Fibroblast of pulmonary artery (primary cell): ENCODE results near the gene SYNGR2.

Experiments used
- DNase-seq: peaks from one replicate; pipeline ENCODE4 v3.0.0-alpha.2; 2010; ENCODE audit warnings: low read depth
- H3K4me3 ChIP-seq: replicated peaks from 2 replicates; pipeline ENCODE4 v1.5.1; 2011; ENCODE audit warnings: low read depth, mild to moderate bottlenecking, control low read depth, low read length, moderate library complexity
- TF ChIP-seq, protein P1 (sequence below): IDR thresholded peaks from 2 replicates; pipeline ENCODE4 v1.5.1; 2011; ENCODE audit warnings: mild to moderate bottlenecking, control low read depth, low read length, inconsistent platforms; ENCODE audit errors: missing control alignments

SYNGR2 gene

DNA sequence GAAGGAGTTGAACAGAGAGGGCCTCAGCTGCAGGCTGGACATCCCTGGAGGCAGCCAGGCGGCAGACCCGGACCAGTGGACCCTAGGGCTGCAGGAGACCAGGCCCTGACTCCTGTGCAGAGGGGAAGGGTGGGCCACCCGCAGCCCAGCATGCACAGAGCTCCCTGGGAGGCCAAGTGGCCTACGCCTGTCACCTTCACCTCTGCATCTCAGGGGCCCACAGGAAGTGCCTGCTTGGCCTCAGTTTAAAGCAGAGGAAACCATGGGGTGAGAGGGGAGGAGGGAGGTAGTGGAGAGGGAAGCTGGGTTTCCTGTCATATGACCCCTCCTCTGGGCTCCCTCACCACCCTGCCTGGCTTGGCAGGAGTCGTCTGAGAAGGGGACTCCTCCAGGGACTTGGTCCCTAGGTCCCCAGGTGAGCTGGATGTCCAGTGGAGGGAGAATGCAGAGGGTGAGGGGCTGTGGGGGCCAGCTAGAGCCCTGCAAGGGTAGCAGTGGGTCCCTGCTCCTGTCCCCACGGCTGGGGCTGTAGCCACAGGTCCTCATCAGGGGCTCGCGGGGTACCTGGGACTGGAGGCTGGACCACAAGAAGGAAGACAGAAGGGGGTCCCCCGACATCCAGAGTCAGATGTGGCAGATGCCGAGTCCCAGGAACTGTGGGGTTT lies 37.8 kb upstream of the SYNGR2 start, which contains the start of gene TMC8:
TMC8 (plus strand) TSS at position 335 of the 665 bp plus-strand sequence. CDS start 818 bp downstream, outside the sequence.
- TF ChIP-seq, protein P1, sequence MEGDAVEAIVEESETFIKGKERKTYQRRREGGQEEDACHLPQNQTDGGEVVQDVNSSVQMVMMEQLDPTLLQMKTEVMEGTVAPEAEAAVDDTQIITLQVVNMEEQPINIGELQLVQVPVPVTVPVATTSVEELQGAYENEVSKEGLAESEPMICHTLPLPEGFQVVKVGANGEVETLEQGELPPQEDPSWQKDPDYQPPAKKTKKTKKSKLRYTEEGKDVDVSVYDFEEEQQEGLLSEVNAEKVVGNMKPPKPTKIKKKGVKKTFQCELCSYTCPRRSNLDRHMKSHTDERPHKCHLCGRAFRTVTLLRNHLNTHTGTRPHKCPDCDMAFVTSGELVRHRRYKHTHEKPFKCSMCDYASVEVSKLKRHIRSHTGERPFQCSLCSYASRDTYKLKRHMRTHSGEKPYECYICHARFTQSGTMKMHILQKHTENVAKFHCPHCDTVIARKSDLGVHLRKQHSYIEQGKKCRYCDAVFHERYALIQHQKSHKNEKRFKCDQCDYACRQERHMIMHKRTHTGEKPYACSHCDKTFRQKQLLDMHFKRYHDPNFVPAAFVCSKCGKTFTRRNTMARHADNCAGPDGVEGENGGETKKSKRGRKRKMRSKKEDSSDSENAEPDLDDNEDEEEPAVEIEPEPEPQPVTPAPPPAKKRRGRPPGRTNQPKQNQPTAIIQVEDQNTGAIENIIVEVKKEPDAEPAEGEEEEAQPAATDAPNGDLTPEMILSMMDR = no peak
- H3K4me3 ChIP-seq = no peak within 1 kb of the TSS
- DNase-seq = no peak

DNA sequence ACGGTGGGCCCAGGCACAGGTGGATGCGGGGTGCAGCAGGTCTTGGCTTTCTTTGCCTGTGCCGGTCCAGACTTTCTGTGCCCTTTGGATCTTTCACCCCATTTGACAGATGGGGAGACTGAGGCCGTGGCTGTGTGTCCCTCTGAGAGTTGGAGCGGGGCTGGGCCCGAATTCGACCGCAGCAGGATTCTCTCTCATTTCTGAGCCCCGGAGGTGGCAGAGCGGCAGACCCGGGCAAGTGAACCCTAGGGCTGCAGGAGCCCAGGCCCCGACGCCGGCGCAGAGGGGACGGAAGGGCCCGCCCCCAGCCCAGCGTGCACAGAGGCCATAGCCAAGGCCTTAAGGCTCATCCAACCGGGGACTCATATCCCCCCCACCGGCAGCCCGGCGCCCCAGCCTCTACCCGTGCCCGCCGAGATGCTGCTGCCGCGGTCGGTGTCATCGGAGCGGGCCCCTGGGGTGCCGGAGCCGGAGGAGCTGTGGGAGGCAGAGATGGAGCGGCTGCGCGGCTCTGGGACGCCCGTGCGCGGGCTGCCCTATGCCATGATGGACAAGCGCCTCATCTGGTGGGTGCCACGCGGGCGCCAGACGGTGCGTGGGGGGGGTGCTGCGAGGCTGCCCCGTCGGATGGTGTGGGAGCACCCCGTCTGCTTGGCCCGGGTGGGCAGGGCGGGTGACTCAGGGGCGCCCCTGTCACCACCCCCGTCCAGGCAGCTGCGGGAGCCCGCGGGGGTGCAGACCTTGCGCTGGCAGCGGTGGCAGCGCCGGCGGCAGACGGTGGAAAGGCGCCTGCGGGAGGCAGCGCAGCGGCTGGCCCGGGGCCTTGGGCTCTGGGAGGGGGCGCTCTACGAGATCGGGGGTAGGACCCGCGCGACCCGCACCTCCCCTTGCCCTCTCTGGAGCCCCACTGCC lies 37.0 kb upstream of the SYNGR2 start:
- no peak for DNase-seq
- TF ChIP-seq, protein P1 = no peak
- no peak overlapping the region for H3K4me3 ChIP-seq

DNA sequence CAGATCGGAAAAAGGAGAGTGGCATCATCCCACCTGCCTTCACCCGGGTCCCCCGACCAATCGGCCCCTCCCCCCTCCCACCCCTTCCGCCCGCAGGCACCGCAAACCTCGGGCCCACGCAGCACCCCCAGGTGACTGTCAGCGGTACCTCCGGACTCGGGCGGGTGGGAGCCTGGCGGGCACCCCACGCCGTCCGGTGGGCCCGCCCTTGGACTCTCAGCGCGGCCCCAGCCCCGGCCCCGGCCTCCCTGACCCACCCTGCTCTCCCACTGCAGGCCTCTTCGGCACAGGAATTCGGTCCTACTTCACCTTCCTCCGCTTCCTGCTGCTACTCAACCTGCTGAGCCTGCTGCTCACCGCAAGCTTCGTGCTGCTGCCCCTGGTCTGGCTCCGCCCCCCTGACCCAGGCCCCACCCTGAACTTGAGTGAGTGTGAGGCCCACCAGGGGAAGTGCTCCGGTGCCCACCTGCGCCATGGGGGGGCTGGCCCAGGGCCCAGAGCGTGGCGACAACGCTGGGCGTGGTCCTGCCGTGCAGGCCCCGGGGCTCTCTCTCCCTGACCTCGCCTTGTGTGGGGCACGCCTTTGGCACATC lies 36.2 kb upstream of the SYNGR2 start:
- TF ChIP-seq, protein P1 = no peak
- H3K4me3 ChIP-seq = no peak overlapping the region
- no peak for DNase-seq

DNA sequence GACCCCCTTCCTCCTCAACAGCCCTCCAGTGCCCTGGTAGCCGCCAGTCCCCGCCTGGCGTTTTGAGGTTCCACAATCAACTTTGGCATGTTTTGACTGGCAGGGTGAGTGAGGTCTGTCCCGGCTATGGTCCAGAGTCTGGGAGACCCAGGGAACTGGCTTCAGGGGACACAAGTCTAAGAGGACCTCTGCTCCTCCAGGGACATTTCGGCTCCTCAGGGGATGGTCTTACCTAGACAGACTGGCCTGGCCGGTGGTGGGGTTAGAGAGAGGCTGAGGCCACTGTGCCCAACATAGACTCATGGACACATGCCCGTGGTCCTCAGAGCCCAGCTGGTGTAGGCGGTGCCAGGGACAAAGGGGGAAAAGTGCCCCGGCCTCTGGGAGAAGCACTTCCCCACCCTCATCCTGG lies 35.6 kb upstream of the SYNGR2 start:
- TF ChIP-seq, protein P1 = no peak
- H3K4me3 ChIP-seq = no peak overlapping the region
- DNase-seq = no peak

DNA sequence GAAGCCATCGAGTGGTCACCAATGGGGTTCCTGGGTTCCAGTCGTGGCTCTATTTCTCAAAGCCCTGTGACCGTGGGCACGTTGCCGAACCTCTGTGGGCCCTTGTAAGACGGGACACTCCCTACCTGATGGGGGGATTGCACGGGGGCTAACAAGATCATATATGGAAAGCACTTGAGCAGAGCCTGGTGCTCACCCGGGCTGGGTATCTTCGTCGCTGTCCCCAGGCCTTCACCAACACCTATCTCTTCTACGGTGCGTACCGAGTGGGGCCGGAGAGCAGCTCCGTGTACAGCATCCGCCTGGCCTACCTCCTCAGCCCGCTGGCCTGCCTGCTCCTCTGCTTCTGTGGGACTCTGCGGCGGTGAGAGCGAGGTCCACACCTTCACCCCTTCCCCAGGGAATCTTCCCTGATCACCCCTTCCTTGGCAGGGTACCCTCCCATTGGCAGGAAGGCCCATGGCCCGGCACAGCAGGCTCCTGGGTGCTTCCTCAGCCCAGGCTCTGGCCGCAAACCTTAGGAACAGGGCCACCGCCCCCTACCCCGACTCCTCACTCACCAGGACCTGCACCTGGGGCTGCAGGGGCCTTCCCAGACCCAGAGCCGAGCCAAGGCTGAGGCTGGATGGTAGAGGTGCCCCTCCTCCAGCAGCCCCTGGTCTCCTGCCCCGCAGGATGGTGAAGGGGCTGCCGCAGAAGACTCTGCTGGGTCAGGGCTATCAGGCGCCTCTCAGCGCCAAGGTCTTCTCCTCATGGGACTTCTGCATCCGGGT lies 35.0 kb upstream of the SYNGR2 start:
- no peak overlapping the region for H3K4me3 ChIP-seq

More for the DNA sequence above, 35.0 kb upstream of the SYNGR2 start:
- TF ChIP-seq, protein P1 = no peak
- no peak for DNase-seq
